ENCODE measurements around the gene MYOZ1.
"Not testable (repeated sequence)": the region's sequence is repeated elsewhere in the genome, so short reads cannot be mapped to it uniquely, and the experiment has no call there.

MYOZ1 gene

GRCh38 chr10:73641328-73642060 lies at the start of gene MYOZ1:
Gene MYOZ1 (minus strand): TSS chr10:73641474. CDS start chr10:73640017, 1,457 bp downstream.
- DNase-seq: no peak

GRCh38 chr10:73690755-73691154 lies 49.5 kb upstream of the MYOZ1 start:
- DNase-seq: not testable (repeated sequence)

- DNase-seq: not testable (repeated sequence)
Observed at GRCh38 chr10:73689596-73689995, 48.3 kb upstream of the MYOZ1 start.

GRCh38 chr10:73687641-73688040 lies 46.4 kb upstream of the MYOZ1 start:
- DNase-seq: not testable (repeated sequence)

GRCh38 chr10:73674546-73674945 lies 33.3 kb upstream of the MYOZ1 start:
- not testable (repeated sequence) for DNase-seq

- DNase-seq: not testable (repeated sequence)
Observed at GRCh38 chr10:73668378-73668777, 27.1 kb upstream of the MYOZ1 start.

GRCh38 chr10:73666153-73666809 lies 25.0 kb upstream of the MYOZ1 start:
- DNase-seq: not testable (repeated sequence)

- not testable (repeated sequence) for DNase-seq
Observed at GRCh38 chr10:73665581-73665980, 24.3 kb upstream of the MYOZ1 start.

GRCh38 chr10:73664156-73665040 lies 23.1 kb upstream of the MYOZ1 start:
- DNase-seq: not testable (repeated sequence)

- DNase-seq: not testable (repeated sequence)
Observed at GRCh38 chr10:73663621-73664020, 22.3 kb upstream of the MYOZ1 start.

GRCh38 chr10:73662705-73663104 lies 21.4 kb upstream of the MYOZ1 start:
- not testable (repeated sequence) for DNase-seq

GRCh38 chr10:73655990-73656298 lies 14.7 kb upstream of the MYOZ1 start, which contains the start of gene SYNPO2L:
Gene SYNPO2L (minus strand): TSS chr10:73656029. CDS start chr10:73655922, 107 bp downstream.
- no peak for DNase-seq

GRCh38 chr10:73655257-73655989 lies 14.1 kb upstream of the MYOZ1 start:
- DNase-seq: no peak

- DNase-seq: no peak
Observed at GRCh38 chr10:73653701-73654100, 12.4 kb upstream of the MYOZ1 start.

- no peak for DNase-seq
Observed at GRCh38 chr10:73653195-73653594, 11.9 kb upstream of the MYOZ1 start.

- DNase-seq: peak; percentile 2
Observed at GRCh38 chr10:73650537-73651331, 9.5 kb upstream of the MYOZ1 start.

- DNase-seq: no peak
Observed at GRCh38 chr10:73649876-73650536, 8.7 kb upstream of the MYOZ1 start.

- no peak for DNase-seq
Observed at GRCh38 chr10:73648975-73649829, 7.9 kb upstream of the MYOZ1 start.

GRCh38 chr10:73647875-73648651 lies 6.8 kb upstream of the MYOZ1 start:
- DNase-seq: no peak

All from CD4-positive, alpha-beta T cell treated with Interleukin-10 for 1 hour (primary cell).